Measurements from ENCODE around the gene MTHFD2L.

DNA sequence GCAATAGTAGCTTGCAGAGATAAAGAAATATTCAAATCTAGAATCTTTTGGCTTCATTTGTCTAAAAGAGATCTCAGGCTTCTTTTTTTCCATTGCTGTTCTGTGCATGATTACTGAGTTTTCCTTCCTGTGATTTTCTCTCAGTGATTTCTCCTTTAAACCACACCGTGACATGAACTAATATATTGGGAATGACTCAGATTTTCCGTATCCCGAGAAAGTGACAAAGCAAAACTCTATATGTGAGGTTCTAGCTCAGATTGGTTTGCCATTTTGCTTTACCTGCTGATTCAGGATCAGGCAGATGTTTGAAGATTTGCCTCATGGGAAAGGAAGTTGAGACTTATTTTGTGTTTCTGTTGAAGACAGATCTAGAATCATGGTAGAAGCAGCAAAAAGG, 59.4 kb downstream of the MTHFD2L start:
- TF ChIP-seq, protein P1, sequence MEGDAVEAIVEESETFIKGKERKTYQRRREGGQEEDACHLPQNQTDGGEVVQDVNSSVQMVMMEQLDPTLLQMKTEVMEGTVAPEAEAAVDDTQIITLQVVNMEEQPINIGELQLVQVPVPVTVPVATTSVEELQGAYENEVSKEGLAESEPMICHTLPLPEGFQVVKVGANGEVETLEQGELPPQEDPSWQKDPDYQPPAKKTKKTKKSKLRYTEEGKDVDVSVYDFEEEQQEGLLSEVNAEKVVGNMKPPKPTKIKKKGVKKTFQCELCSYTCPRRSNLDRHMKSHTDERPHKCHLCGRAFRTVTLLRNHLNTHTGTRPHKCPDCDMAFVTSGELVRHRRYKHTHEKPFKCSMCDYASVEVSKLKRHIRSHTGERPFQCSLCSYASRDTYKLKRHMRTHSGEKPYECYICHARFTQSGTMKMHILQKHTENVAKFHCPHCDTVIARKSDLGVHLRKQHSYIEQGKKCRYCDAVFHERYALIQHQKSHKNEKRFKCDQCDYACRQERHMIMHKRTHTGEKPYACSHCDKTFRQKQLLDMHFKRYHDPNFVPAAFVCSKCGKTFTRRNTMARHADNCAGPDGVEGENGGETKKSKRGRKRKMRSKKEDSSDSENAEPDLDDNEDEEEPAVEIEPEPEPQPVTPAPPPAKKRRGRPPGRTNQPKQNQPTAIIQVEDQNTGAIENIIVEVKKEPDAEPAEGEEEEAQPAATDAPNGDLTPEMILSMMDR (IDR thresholded peaks at IDR 0.05): no peak
- no peak for TF ChIP-seq POLR2A (IDR thresholded peaks at IDR 0.05)
